ENCODE results near the gene NR2F1-AS1. TPM values are rescaled to one million over a fixed set of nuclear protein-coding genes. Genes with fewer than 3 reads are reported as not detected.

NR2F1-AS1 gene
- total and polyA plus RNA-seq, 2 donors (not counting 1 experiment from before 2014, with no cell fraction given) = not detected

DNA sequence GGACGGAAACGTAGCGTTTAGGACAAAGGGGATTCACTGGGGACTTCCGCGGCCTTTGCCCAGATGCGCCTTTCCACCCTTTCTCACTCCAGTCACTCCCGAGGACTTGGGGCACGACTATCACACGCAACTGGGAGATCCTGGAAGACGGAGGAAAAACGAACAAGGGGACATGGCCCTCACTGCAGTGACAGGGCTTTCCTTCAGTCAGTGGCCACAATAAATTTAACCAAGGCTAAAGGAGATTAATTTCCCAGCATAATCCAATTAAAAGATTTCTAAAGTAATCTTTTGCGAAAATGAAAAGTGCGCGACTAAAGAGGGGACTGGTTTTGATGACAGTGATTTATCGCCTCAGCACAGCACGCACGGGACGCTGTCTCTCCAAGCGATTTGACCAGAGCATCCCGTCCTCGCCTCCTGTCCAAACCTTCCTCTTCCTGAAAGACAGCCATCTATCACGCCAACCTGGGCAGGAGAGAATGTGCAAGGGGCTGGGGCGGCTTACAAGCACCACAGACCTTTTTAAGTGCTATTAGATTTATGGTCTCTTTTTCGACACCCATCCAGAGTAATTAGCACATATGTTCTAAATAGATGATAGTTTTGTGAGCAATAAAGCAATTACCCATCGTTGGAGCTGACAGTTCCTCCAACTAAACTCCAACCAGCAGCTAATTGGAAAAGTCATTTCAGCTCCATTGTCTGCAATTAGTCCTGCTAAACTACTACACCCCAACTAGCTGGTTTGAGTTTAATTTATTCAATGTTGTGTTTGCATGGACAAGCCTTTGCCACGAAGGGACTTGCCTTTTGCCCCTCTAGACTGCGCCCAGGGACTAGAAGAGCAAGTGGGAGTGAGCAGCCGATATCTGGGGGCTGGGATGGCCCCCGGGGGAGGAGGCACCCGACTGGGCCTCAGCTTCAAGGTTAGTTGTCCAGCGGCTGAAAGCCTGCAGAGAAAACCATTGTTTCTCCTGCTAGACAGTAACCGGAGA, 7.4 kb downstream of the NR2F1-AS1 start:
- ChIA-PET CTCF (no interaction called here), POLR2A (interaction anchor here (0.6 kb wide), 1 partner anchor 9 kb away, joined by 4 read pairs; the partner anchor contains the start of gene NR2F1)
- DNase-seq (peak; percentile 22), ATAC-seq (ENCODE audit: low read depth) (no peak)
- H3K36me3 ChIP-seq (replicated peaks in 1 of 2; ENCODE audit: control extremely low read depth in 1 of 2, control insufficient read depth in 1 of 2, extremely low read depth in 1 of 2, insufficient read depth in 2 of 2, low read length in 1 of 2) = no peaks in the 10 kb centered on the region
- H3K79me2 ChIP-seq (ENCODE audit: control insufficient read depth, insufficient read depth, low read length) = no peaks in the 10 kb centered on the region
- H3K4me1 Mint-ChIP-seq = peaks cover 28% of the 10 kb centered on the region
- no peak overlapping the region for H3K4me3 ChIP-seq (ENCODE audit: control extremely low read depth in 1 of 5, extremely low read depth in 1 of 5, insufficient read depth in 1 of 5, low read depth in 2 of 5, low read length in 4 of 5)
- no peak overlapping the region for H2AFZ ChIP-seq (ENCODE audit: insufficient read depth, low read depth, low read length, poor library complexity, severe bottlenecking)
- H4K20me1 ChIP-seq (ENCODE audit: control insufficient read depth, insufficient read depth, low read length, poor library complexity, severe bottlenecking) = no peaks in the 10 kb centered on the region
- peaks cover 0 to 48% (median 15%) of the 10 kb centered on the region in 3 donors for H3K9me3 ChIP-seq (ENCODE audit: control extremely low read depth in 1 of 3, control insufficient read depth in 2 of 3, insufficient read depth in 1 of 3, low read length in 2 of 3)
- no peak overlapping the region for H3K9ac ChIP-seq (ENCODE audit: low read length)
- H3K4me2 ChIP-seq (replicated peaks; ENCODE audit: low read depth, low read length, poor library complexity, severe bottlenecking) = no peak overlapping the region
- WGBS (ENCODE audit: insufficient coverage) = 14% methylated on average over 24 of the region's 32 CpGs
- peaks cover 38 to 42% of the 10 kb centered on the region in 2 donors for H3K4me1 ChIP-seq (ENCODE audit: control insufficient read depth in 2 of 2, insufficient read depth in 2 of 2, low read length in 2 of 2)
- H3K27ac ChIP-seq (ENCODE audit: low read length in 2 of 2) = no peak overlapping the region
- no peak overlapping the region for H3K4me3 Mint-ChIP-seq
- H3K27me3 ChIP-seq (replicated peaks in 1 of 4; ENCODE audit: control extremely low read depth in 1 of 4, control insufficient read depth in 3 of 4, insufficient read depth in 4 of 4, low read length in 3 of 4) = peaks cover 3 to 97% (median 81%) of the 10 kb centered on the region in 4 experiments
- H3K27me3 Mint-ChIP-seq = peaks cover 87% of the 10 kb centered on the region
- intact Hi-C loops (cut with micrococcal nuclease) = loop anchor here (5.0 kb wide), 1 partner anchor 34 kb away; no protein-coding TSS in a partner anchor
- H3K9me3 Mint-ChIP-seq (ENCODE audit: insufficient read depth) = no peaks in the 10 kb centered on the region
- peak overlapping the region; percentile 57 for H3K27ac Mint-ChIP-seq
- TF ChIP-seq, protein P1, sequence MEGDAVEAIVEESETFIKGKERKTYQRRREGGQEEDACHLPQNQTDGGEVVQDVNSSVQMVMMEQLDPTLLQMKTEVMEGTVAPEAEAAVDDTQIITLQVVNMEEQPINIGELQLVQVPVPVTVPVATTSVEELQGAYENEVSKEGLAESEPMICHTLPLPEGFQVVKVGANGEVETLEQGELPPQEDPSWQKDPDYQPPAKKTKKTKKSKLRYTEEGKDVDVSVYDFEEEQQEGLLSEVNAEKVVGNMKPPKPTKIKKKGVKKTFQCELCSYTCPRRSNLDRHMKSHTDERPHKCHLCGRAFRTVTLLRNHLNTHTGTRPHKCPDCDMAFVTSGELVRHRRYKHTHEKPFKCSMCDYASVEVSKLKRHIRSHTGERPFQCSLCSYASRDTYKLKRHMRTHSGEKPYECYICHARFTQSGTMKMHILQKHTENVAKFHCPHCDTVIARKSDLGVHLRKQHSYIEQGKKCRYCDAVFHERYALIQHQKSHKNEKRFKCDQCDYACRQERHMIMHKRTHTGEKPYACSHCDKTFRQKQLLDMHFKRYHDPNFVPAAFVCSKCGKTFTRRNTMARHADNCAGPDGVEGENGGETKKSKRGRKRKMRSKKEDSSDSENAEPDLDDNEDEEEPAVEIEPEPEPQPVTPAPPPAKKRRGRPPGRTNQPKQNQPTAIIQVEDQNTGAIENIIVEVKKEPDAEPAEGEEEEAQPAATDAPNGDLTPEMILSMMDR (IDR thresholded peaks at IDR 0.05) = no peak
- TF ChIP-seq EZH2 (IDR thresholded peaks at IDR 0.05; ENCODE audit: borderline replicate concordance, insufficient read depth, low read depth, low read length, poor library complexity, severe bottlenecking) = no peak
